AG04449 (cell line): ENCODE results near the gene ACSL4.
A peak's percentile ranks its signal among the peaks of the same experiment; 100 is the strongest.

Source experiments
- CTCF ChIA-PET: fragments of 350-600 bp; formaldehyde crosslinking; extraction: SDS; loops from one replicate; lab custom pipeline; 2021; ENCODE audit warnings: antibody characterized with exemption; lab: Yijun Ruan, JAX
- POLR2A ChIA-PET: fragments of 400-600, 350-600 bp; formaldehyde crosslinking; extraction: SDS; loops from one replicate; lab custom pipeline; 2020; ENCODE audit warnings: antibody characterized with exemption, inconsistent platforms; lab: Yijun Ruan, JAX
- DNase-seq: peaks from one replicate; pipeline ENCODE4 v3.0.0-alpha.2; 2010; ENCODE audit warnings: low read depth, low spot score
- H3K4me3 ChIP-seq: 2 replicates; pipeline ENCODE4 v1.5.1; 2011; ENCODE audit warnings: low read depth, mild to moderate bottlenecking, control low read depth, low read length
- CTCF ChIP-seq: IDR thresholded peaks from one replicate; pipeline ENCODE4 v1.5.1; 2011; ENCODE audit warnings: mild to moderate bottlenecking, moderate library complexity, low read length, control low read depth, inconsistent platforms; ENCODE audit not compliant: insufficient read depth; ENCODE audit errors: missing control alignments

ACSL4 gene

GRCh38 chrX:109632906-109633504 lies 100.1 kb downstream of the ACSL4 start:
- CTCF ChIA-PET = interaction anchor here (0.9 to 6.8 kb wide), 12 partner anchors 7 to 259 kb away, joined by 3 to 57 read pairs (median 4); partner anchors contain the start of gene KCNE5
- H3K4me3 ChIP-seq = no peak overlapping the region
- POLR2A ChIA-PET = no interaction called here
- no peak for DNase-seq
- TF ChIP-seq CTCF = peak; percentile 10

DNA sequence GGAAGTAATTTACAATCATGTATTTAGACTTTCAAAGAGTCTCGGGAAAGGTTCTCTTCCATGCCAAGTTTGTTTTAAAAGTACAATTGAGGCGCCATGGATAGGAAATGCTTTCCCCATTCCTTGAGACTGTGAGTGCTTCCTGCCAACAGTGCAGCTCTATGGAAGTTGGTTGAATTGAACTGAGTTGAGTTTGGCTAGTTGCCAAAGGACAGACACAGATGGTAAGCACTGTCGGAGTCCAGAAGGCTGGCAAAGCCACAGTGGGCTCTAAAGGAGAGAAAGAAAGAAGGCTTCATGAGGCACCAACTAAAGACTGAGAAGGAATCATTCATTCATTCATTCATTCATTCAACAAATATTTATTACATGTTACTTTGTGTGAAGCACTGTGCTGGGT lies 103.7 kb downstream of the ACSL4 start:
- no peak overlapping the region for H3K4me3 ChIP-seq
- TF ChIP-seq CTCF = no peak
- no peak for DNase-seq
- ChIA-PET CTCF (interaction anchor here (0.9 to 6.8 kb wide), 3 partner anchors 144 to 262 kb away, joined by 3 to 57 read pairs (median 3); no protein-coding TSS in a partner anchor), POLR2A (no interaction called here)

DNA sequence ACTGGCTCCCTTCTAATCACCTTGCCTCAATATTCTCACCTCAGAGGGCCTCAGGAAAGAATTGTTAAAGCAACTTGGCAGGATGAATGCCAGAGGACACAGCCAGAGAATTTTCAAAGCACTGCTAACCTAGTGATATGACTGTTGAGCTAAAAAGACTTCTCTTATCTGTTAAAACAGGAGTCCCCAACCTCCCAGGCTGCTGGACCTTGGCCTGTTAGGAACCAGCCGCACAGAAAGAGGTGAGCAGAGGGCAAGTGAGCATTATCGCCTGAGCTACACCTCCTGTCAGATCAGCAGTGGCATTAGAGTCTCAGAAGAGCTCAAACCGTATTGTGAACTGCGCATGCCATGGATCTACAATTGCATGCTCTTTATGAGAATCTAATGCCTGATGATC lies 106.4 kb downstream of the ACSL4 start:
- no peak for TF ChIP-seq CTCF
- H3K4me3 ChIP-seq = no peak overlapping the region
- CTCF ChIA-PET = interaction anchor here (1.0 to 9.4 kb wide), 3 partner anchors 7 to 141 kb away, joined by 3 to 54 read pairs (median 7); no protein-coding TSS in a partner anchor
- POLR2A ChIA-PET = no interaction called here
- no peak for DNase-seq

DNA sequence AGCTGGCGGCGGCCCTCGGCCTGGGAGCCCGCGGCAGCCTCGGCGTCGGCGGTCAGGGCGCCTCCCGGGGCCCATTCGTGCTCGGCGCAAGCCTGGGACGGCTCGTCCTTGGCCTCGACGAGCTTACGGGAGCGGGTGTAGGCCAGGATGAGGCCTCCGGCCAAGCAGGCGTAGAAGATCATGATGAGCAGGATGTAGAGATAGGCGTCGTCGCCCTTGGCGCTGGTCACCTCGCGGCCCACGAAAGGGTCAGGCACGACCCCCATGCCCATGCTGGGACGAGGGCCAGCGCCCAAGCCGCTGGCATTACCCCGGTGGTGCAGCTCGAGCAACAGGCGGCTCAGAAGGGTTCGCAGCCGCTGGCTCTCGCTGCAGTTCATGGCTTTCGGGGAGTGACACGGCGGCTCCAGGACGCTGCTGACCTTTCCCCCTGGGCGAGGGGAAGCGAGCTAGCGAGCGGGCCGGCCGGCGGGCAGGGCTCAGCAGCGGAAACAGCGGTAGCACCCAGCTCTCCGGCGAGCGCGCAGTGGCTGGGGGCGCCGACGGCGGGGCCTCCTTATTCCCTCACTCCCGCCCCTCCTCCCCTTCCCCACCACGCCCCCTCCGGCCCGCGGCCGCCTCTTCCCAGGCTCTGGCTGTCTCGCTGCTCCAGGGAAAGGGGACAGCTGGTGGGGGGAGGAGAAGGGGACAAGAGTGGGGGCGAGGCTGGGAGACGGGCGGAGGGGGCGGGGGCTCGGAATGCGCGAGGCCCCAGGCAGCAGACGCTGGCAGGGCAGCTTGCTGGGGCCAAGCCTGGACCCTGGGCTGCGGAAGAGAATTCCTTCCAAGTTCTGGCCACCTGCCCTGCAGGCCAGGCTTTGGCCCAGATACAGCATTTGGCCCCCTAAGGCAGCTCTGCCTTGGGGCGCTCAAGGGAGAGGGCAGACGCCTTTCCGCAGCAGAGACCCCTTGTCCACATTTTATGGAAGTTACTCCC lies 108.1 kb downstream of the ACSL4 start, which contains the start of gene KCNE5:
TSS of gene KCNE5 (minus strand) at position 532 of the 976 bp plus-strand sequence. CDS start at position 380, 152 bp downstream.
- no peak for TF ChIP-seq CTCF
- ChIA-PET POLR2A (no interaction called here), CTCF (interaction anchor here (1.6 to 9.4 kb wide), 2 partner anchors 9 to 139 kb away, joined by 7 to 54 read pairs; no protein-coding TSS in a partner anchor)

GRCh38 chrX:109623997-109624396 lies 109.1 kb downstream of the ACSL4 start:
- no peak overlapping the region for H3K4me3 ChIP-seq
- TF ChIP-seq CTCF = no peak
- ChIA-PET CTCF (interaction anchor here (1.3 to 9.4 kb wide), 2 partner anchors 10 to 139 kb away, joined by 3 to 54 read pairs; no protein-coding TSS in a partner anchor), POLR2A (no interaction called here)
- DNase-seq = no peak

More for the DNA sequence above, 108.1 kb downstream of the ACSL4 start, which contains the start of gene KCNE5:
- no peak for DNase-seq
- H3K4me3 ChIP-seq = no peak within 1 kb of the TSS
